Fibroblast of lung (primary cell): Measurements from ENCODE around the gene VTCN1. TPM values are rescaled to one million over a fixed set of nuclear protein-coding genes. Genes with fewer than 3 reads are reported as not detected.

Experiments used
- DNase-seq, 2 donors: peaks; one replicate each; pipeline versions ENCODE4 v3.0.0 to v3.0.0-alpha.2; 2010; ENCODE audit warnings: low read depth in 2 of 2
- H2AFZ ChIP-seq: 2 replicates; pipeline ENCODE4 v1.5.1; 2012; ENCODE audit warnings: low read length, control low read depth, inconsistent platforms
- H3K27ac ChIP-seq: 2 replicates; pipeline ENCODE4 v1.5.1; 2011; ENCODE audit warnings: low read length, control low read depth; ENCODE audit not compliant: insufficient read depth
- H3K27me3 ChIP-seq: 2 replicates; pipeline ENCODE4 v1.5.1; 2011; ENCODE audit warnings: mild to moderate bottlenecking, low read length; ENCODE audit not compliant: control insufficient read depth, insufficient read depth
- H3K36me3 ChIP-seq: 2 replicates; pipeline ENCODE4 v1.5.1; 2011; ENCODE audit warnings: low read length; ENCODE audit not compliant: control insufficient read depth, insufficient read depth
- H3K4me1 ChIP-seq: 2 replicates; pipeline ENCODE4 v1.5.1; 2011; ENCODE audit warnings: low read length; ENCODE audit not compliant: control insufficient read depth, insufficient read depth; ENCODE audit errors: extremely low read depth
- H3K4me2 ChIP-seq: 2 replicates; pipeline ENCODE4 v1.5.1; 2011; ENCODE audit warnings: low read length, control low read depth; ENCODE audit not compliant: insufficient read depth; ENCODE audit errors: extremely low read depth
- H3K4me3 ChIP-seq, 4 experiments: fragments of 200-600 bp in 1 of 4; sonication (generic) in 1 of 4; replicated peaks in 1 of 4; 2 replicates each; pipeline ENCODE4 v1.5.1; 2011 to 2016; ENCODE audit warnings: low read length in 4 of 4, low read depth in 3 of 4, mild to moderate bottlenecking in 3 of 4, control low read depth in 2 of 4, inconsistent platforms in 1 of 4, mixed read lengths in 1 of 4; ENCODE audit not compliant: insufficient read depth in 1 of 4; ENCODE audit errors: control extremely low read depth in 1 of 4
- H3K79me2 ChIP-seq: 2 replicates; pipeline ENCODE4 v1.5.1; 2012; ENCODE audit warnings: mild to moderate bottlenecking, low read length, inconsistent platforms; ENCODE audit not compliant: control insufficient read depth, insufficient read depth
- H3K9ac ChIP-seq: 2 replicates; pipeline ENCODE4 v1.5.1; 2011; ENCODE audit warnings: mild to moderate bottlenecking, low read length, control low read depth; ENCODE audit not compliant: insufficient read depth
- H3K9me3 ChIP-seq: 2 replicates; pipeline ENCODE4 v1.5.1; 2012; ENCODE audit warnings: low read depth, low read length; ENCODE audit not compliant: control insufficient read depth, insufficient read depth
- H4K20me1 ChIP-seq: 2 replicates; pipeline ENCODE4 v1.5.1; 2011; ENCODE audit warnings: low read length; ENCODE audit not compliant: control insufficient read depth, insufficient read depth; ENCODE audit errors: extremely low read depth
- EZH2 ChIP-seq: IDR thresholded peaks from 2 replicates; pipeline ENCODE4 v1.5.1; 2012; ENCODE audit warnings: low read length, control low read depth, mild to moderate bottlenecking; ENCODE audit errors: missing control alignments
- polyA plus RNA-seq, 2 donors: library from polyadenylated mRNA; depleted of rRNA in 1 of 2; stranded (reverse) in 1 of 2; unstranded in 1 of 2; fragments of >200 nt; gene quantifications; 2 replicates each; pipeline ENCODE4 v1.2.1, GENCODE V29; 2011 to 2012; ENCODE audit warnings: missing spikeins in 1 of 2
- total RNA-seq: library from RNA; depleted of rRNA; stranded (reverse); fragments of >200 nt; gene quantifications from 2 replicates; pipeline ENCODE4 v1.2.1, GENCODE V29; 2014
- TF ChIP-seq, protein P1 (sequence below), 2 donors: IDR thresholded peaks in 1 of 2; conservative IDR thresholded peaks in 1 of 2; 1 replicate in 1 of 2; 2 replicates in 1 of 2; pipeline ENCODE4 v1.5.1; 2011 to 2012; ENCODE audit warnings: low read length in 2 of 2, control low read depth in 1 of 2, inconsistent platforms in 1 of 2, low read depth in 1 of 2, mild to moderate bottlenecking in 1 of 2

The VTCN1 gene
- total and polyA plus RNA-seq, 2 donors (not counting 1 experiment from before 2014, with no cell fraction given): 0.03 TPM; not detected in 1

DNA sequence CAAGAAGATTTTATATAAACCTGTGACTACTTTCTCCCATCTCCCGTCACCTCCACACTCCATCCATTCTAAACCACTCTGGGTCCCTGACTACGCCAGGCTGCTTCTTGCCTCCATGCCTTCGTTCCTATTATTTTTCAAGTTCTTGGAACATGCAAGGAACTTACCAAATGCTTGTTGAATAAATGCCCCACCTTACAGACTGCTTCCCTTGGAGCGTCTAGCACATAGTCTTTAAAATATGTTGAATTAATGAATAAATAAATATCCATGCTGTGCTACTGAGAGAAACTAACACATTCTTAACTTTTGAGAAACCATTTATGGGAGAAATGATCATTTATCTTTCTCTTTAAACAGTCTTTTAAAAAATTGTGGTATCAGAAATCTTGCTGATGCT lies 27.6 kb downstream of the VTCN1 start:
- Histone ChIP-seq H3K79me2 (no peaks in the 10 kb centered on the region), H3K27me3 (no peaks in the 10 kb centered on the region), H3K27ac (no peak overlapping the region), H3K36me3 (no peaks in the 10 kb centered on the region), H3K9ac (no peak overlapping the region), H3K4me2 (no peak overlapping the region), H4K20me1 (no peaks in the 10 kb centered on the region), H2AFZ (no peak overlapping the region), H3K4me1 (no peaks in the 10 kb centered on the region), H3K9me3 (no peaks in the 10 kb centered on the region), H3K4me3 (no peak overlapping the region)
- TF ChIP-seq, protein P1, sequence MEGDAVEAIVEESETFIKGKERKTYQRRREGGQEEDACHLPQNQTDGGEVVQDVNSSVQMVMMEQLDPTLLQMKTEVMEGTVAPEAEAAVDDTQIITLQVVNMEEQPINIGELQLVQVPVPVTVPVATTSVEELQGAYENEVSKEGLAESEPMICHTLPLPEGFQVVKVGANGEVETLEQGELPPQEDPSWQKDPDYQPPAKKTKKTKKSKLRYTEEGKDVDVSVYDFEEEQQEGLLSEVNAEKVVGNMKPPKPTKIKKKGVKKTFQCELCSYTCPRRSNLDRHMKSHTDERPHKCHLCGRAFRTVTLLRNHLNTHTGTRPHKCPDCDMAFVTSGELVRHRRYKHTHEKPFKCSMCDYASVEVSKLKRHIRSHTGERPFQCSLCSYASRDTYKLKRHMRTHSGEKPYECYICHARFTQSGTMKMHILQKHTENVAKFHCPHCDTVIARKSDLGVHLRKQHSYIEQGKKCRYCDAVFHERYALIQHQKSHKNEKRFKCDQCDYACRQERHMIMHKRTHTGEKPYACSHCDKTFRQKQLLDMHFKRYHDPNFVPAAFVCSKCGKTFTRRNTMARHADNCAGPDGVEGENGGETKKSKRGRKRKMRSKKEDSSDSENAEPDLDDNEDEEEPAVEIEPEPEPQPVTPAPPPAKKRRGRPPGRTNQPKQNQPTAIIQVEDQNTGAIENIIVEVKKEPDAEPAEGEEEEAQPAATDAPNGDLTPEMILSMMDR (conservative IDR thresholded peaks at IDR 0.05 in 1 of 2, IDR thresholded peaks at IDR 0.05 in 1 of 2; ENCODE audit: low read depth in 1 of 2, low read length in 2 of 2): no peak
- TF ChIP-seq EZH2: no peak
- no peak for DNase-seq

DNA sequence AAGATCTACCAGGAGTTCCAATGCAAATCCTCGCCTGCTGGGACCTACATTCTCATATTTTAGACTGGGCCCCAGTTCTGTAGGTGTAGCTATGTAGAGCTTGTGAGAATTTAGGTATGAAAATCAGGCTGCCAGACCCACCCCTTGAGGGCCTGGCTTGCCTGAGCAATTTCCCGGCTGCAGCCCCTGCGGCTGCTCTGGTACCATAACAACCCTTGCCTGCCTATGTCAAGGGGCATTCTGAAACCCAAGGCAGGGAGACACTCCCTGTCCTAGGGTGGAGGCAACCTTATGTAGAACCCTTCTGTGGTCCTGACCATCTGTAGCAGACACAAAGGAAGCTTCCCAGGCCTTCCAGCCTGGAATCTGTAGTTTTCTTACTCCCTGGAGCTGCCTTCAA lies 28.4 kb downstream of the VTCN1 start:
- Histone ChIP-seq H3K27ac (no peak overlapping the region), H4K20me1 (no peaks in the 10 kb centered on the region), H3K36me3 (no peaks in the 10 kb centered on the region), H3K79me2 (no peaks in the 10 kb centered on the region), H3K9ac (no peak overlapping the region), H3K9me3 (no peaks in the 10 kb centered on the region), H3K4me3 (no peak overlapping the region), H3K4me1 (no peaks in the 10 kb centered on the region), H3K4me2 (no peak overlapping the region), H3K27me3 (no peaks in the 10 kb centered on the region), H2AFZ (no peak overlapping the region)
- TF ChIP-seq EZH2: no peak
- TF ChIP-seq, protein P1 (conservative IDR thresholded peaks at IDR 0.05 in 1 of 2, IDR thresholded peaks at IDR 0.05 in 1 of 2; ENCODE audit: low read depth in 1 of 2, low read length in 2 of 2): no peak
- DNase-seq: no peak

DNA sequence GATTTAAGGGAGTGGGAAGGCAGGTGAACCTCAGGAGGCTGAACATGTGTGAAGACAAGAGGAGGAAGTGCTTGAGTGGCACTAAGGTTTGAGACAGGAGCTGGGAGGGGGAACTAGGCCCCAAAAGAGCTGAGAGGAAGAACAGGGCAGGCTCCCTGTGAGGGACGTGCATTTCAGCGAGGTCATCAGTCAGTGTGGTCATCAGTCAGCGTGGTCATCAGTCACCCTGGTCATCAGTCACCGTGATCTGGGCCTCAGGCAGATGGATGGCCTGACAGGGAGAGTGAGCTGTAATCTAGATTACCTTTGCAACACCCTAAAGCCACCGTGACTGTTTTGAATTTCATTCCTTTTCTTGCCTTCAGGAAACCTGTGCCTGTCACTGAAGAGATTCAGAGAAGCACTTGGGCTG lies 29.1 kb downstream of the VTCN1 start:
- DNase-seq: peak in 1 of 2 donors; percentile 8

More for the DNA sequence above, 29.1 kb downstream of the VTCN1 start:
- Histone ChIP-seq H3K4me1 (no peaks in the 10 kb centered on the region), H4K20me1 (no peaks in the 10 kb centered on the region), H3K36me3 (no peaks in the 10 kb centered on the region), H3K79me2 (no peaks in the 10 kb centered on the region), H3K4me3 (no peak overlapping the region), H3K9me3 (no peaks in the 10 kb centered on the region), H3K4me2 (no peak overlapping the region), H3K27ac (no peak overlapping the region), H3K9ac (no peak overlapping the region), H2AFZ (no peak overlapping the region), H3K27me3 (no peaks in the 10 kb centered on the region)
- TF ChIP-seq, protein P1 (conservative IDR thresholded peaks at IDR 0.05 in 1 of 2, IDR thresholded peaks at IDR 0.05 in 1 of 2; ENCODE audit: low read depth in 1 of 2, low read length in 2 of 2): no peak
- no peak for TF ChIP-seq EZH2
